BE2C (cell line): Measurements from ENCODE around the gene PTPN18.

Source experiments
- DNase-seq: peaks from one replicate; pipeline ENCODE4 v3.0.0-alpha.2; 2020
- H3K27me3 ChIP-seq: fragments of 250-450 bp; sonication (Bioruptor Pico); 2 replicates; pipeline ENCODE4 v1.5.1; 2020; ENCODE audit warnings: mild to moderate bottlenecking
- H3K36me3 ChIP-seq: fragments of 250-450 bp; sonication (Bioruptor Pico); 2 replicates; pipeline ENCODE4 v1.5.1; 2020; ENCODE audit warnings: mild to moderate bottlenecking
- H3K4me1 ChIP-seq: fragments of 250-450 bp; sonication (Bioruptor Pico); 2 replicates; pipeline ENCODE4 v1.5.1; 2020
- H3K4me3 ChIP-seq: 2 replicates; pipeline ENCODE4 v1.5.1; 2011; ENCODE audit warnings: low read depth, low read length
- H3K9me3 ChIP-seq: fragments of 250-450 bp; sonication (Bioruptor Pico); 2 replicates; pipeline ENCODE4 v1.5.1; 2020
- CTCF ChIP-seq: IDR thresholded peaks from 2 replicates; pipeline ENCODE4 v1.5.1; 2012; ENCODE audit warnings: mild to moderate bottlenecking, low read depth, low read length

Gene PTPN18

GRCh38 chr2:130381145-130381544 is 25.3 kb downstream of the PTPN18 start:
- Histone ChIP-seq H3K27me3 (no peaks in the 10 kb centered on the region), H3K36me3 (no peaks in the 10 kb centered on the region), H3K9me3 (no peaks in the 10 kb centered on the region), H3K4me1 (no peaks in the 10 kb centered on the region), H3K4me3 (no peak overlapping the region)
- TF ChIP-seq CTCF = no peak
- DNase-seq = no peak

- H3K4me1 ChIP-seq = no peaks in the 10 kb centered on the region
- no peaks in the 10 kb centered on the region for H3K9me3 ChIP-seq
- no peaks in the 10 kb centered on the region for H3K36me3 ChIP-seq
- DNase-seq = no peak
- H3K4me3 ChIP-seq = no peak overlapping the region
- no peaks in the 10 kb centered on the region for H3K27me3 ChIP-seq
- TF ChIP-seq CTCF = no peak
Measured at GRCh38 chr2:130381619-130382018, 25.8 kb downstream of the PTPN18 start.

DNA sequence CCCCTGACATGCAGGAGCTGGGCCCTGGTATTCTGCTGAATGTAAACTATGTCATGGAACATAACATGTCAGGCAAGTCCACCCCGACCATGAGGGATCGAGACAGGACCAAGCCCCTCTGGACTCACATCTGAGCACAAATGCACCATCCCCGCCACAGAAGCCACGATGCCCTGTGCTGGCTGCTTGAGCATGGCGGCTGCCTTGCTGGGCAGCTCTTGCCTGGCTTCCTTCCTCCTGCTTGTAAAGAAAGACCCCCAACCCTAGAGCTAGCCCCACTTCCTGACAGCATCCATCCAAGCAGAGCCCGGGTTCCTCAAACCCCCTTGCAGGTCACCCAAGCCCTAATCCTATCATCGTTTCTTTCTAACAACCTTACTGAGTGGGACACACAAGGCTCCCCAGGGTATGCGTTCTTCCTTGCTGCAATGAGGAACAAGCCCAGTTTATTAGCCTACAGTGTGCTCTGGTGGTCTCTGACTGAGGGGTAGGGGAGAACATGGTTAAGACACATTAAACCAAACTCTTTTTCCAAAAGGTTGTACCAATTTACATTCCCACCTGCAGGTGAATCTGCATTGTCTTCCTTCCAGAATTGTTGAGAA is 26.6 kb downstream of the PTPN18 start:
- no peaks in the 10 kb centered on the region for H3K27me3 ChIP-seq
- H3K9me3 ChIP-seq = no peaks in the 10 kb centered on the region
- no peaks in the 10 kb centered on the region for H3K4me1 ChIP-seq
- no peak for DNase-seq
- H3K36me3 ChIP-seq = no peaks in the 10 kb centered on the region
- H3K4me3 ChIP-seq = no peak overlapping the region
- TF ChIP-seq CTCF = no peak

- no peaks in the 10 kb centered on the region for H3K36me3 ChIP-seq
- no peaks in the 10 kb centered on the region for H3K9me3 ChIP-seq
- no peaks in the 10 kb centered on the region for H3K27me3 ChIP-seq
- DNase-seq = no peak
- no peaks in the 10 kb centered on the region for H3K4me1 ChIP-seq
- TF ChIP-seq CTCF = no peak
- no peak overlapping the region for H3K4me3 ChIP-seq
Measured at GRCh38 chr2:130385709-130386108, 29.9 kb downstream of the PTPN18 start.

DNA sequence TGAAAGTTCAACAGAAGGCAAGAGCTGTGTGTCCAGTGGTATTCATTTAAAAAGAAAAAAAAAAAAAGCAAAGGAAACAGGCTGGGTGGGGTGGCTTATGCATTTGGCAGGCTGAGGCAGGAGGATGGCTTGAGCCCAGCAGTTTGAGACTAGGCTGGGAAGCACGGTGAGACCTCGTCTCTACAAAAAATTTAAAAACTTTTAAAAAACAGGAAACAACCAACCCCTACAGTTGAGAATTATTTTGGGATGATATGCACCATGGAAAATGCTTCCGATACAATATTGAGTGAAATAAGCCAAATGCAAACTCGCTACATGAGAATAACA is 31.2 kb downstream of the PTPN18 start:
- Histone ChIP-seq H3K36me3 (no peaks in the 10 kb centered on the region), H3K9me3 (no peaks in the 10 kb centered on the region), H3K4me3 (no peak overlapping the region), H3K27me3 (no peaks in the 10 kb centered on the region), H3K4me1 (no peaks in the 10 kb centered on the region)
- no peak for TF ChIP-seq CTCF
- DNase-seq = no peak

GRCh38 chr2:130387804-130388203 is 31.9 kb downstream of the PTPN18 start:
- no peaks in the 10 kb centered on the region for H3K36me3 ChIP-seq

More at GRCh38 chr2:130387804-130388203, 31.9 kb downstream of the PTPN18 start:
- H3K4me3 ChIP-seq = no peak overlapping the region
- no peak for TF ChIP-seq CTCF
- no peaks in the 10 kb centered on the region for H3K27me3 ChIP-seq
- no peaks in the 10 kb centered on the region for H3K9me3 ChIP-seq
- no peak for DNase-seq
- no peaks in the 10 kb centered on the region; the same call in 1 of the 2 replicates for H3K4me1 ChIP-seq
